Gastroesophageal sphincter (tissue), 4 donors: ENCODE data around the gene UBL5. TPM values are rescaled to one million over a fixed set of nuclear protein-coding genes. Genes with fewer than 3 reads are reported as not detected.

Experiments used
- ATAC-seq: fragments of 150-250 bp; one replicate; pipeline ENCODE4 v1.9.1; 2016; ENCODE audit warnings: mild to moderate bottlenecking, moderate library complexity
- H3K27ac ChIP-seq, 4 donors: fragments of 200-600 bp; sonication (generic) in 3 of 4; 1 replicate in 3 of 4; 2 replicates in 1 of 4; pipeline ENCODE4 v1.5.1; 2016 to 2019
- H3K27me3 ChIP-seq: fragments of 200-600 bp; sonication (generic); one replicate; pipeline ENCODE4 v1.5.1; 2019
- H3K36me3 ChIP-seq, 2 donors: fragments of 200-600 bp; sonication (generic); one replicate each; pipeline ENCODE4 v1.5.1; 2019; ENCODE audit warnings: control low read depth in 1 of 2
- H3K4me1 ChIP-seq, 3 donors: fragments of 200-600 bp; sonication (generic); 1 replicate in 2 of 3; 2 replicates in 1 of 3; pipeline ENCODE4 v1.5.1; 2016 to 2019; ENCODE audit warnings: control low read depth in 2 of 3
- H3K4me3 ChIP-seq, 2 donors: fragments of 200-600 bp; sonication (generic); one replicate each; pipeline ENCODE4 v1.5.1; 2019; ENCODE audit warnings: mild to moderate bottlenecking in 1 of 2, moderate library complexity in 1 of 2
- H3K9me3 ChIP-seq, 3 donors: fragments of 200-600 bp; sonication (generic); one replicate each; pipeline ENCODE4 v1.5.1; 2017 to 2019; ENCODE audit warnings: control low read depth in 2 of 3
- EP300 ChIP-seq: sonication (generic); formaldehyde crosslinking; IDR thresholded peaks from one replicate; pipeline ENCODE4 v1.6.1; 2017; ENCODE audit warnings: antibody characterized with exemption, mild to moderate bottlenecking
- POLR2A ChIP-seq, 2 donors: fragments of 450-650 bp; IDR thresholded peaks; one replicate each; pipeline ENCODE4 v1.6.1; 2017; ENCODE audit warnings: antibody characterized with exemption in 2 of 2, mild to moderate bottlenecking in 2 of 2, moderate library complexity in 1 of 2
- POLR2AphosphoS5 ChIP-seq: sonication (generic); formaldehyde crosslinking; IDR thresholded peaks from one replicate; pipeline ENCODE4 v1.6.1; 2017; ENCODE audit warnings: antibody characterized with exemption
- WGBS, 2 donors: methylation state at CpG; one replicate each; pipeline ENCODE4 v1.1.5; 2018; ENCODE audit warnings: low coverage in 1 of 2; 5-methylcytosine and 5-hydroxymethylcytosine counted together
- total RNA-seq, 4 donors: library from RNA; depleted of rRNA; stranded (reverse); fragments of >200 nt; gene quantifications; one replicate each; pipeline ENCODE4 v1.1.0, GENCODE V29; 2016
- TF ChIP-seq, protein P1 (sequence below), 4 experiments: fragments of 200-600 bp in 2 of 4; fragments of 450-650 bp in 2 of 4; sonication (generic) in 1 of 4; IDR thresholded peaks; one replicate each; pipeline ENCODE4 v1.5.1; 2017 to 2019; ENCODE audit warnings: antibody characterized with exemption in 4 of 4, mild to moderate bottlenecking in 2 of 4, moderate library complexity in 2 of 4

UBL5 gene
- total RNA-seq, 4 donors from 2014 or later = 420 to 701 (median 653) TPM

GRCh38 chr19:9828551-9829063, 889 bp downstream of the UBL5 start:
- WGBS, 2 donors = 24 to 56% methylated on average over 3 to 9 of the region's 13 CpGs
- peak overlapping the region in 3 of 4 donors; percentile 83 to 88 (median 88) for H3K27ac ChIP-seq

DNA sequence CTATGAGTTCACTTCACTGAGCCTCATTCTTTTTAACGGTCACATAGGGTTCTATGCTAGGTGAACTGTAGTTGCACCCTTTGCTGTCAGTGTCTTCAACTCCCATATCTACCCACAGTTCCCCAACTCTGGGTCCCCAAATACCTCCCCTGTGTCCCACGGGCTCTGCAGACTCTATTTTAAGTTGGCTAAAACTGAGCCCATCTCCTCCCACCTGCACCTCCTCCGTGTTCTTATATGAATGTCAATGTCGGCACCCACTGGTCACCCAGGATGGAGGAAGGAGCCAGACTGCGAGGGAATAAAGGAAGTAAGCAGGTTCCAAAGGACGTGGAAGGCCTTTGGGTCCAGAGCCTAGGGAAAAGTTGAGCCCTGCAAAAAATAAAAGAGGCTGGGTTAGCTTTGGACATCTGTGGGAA, 6.6 kb downstream of the UBL5 start:
- TF ChIP-seq, protein P1, sequence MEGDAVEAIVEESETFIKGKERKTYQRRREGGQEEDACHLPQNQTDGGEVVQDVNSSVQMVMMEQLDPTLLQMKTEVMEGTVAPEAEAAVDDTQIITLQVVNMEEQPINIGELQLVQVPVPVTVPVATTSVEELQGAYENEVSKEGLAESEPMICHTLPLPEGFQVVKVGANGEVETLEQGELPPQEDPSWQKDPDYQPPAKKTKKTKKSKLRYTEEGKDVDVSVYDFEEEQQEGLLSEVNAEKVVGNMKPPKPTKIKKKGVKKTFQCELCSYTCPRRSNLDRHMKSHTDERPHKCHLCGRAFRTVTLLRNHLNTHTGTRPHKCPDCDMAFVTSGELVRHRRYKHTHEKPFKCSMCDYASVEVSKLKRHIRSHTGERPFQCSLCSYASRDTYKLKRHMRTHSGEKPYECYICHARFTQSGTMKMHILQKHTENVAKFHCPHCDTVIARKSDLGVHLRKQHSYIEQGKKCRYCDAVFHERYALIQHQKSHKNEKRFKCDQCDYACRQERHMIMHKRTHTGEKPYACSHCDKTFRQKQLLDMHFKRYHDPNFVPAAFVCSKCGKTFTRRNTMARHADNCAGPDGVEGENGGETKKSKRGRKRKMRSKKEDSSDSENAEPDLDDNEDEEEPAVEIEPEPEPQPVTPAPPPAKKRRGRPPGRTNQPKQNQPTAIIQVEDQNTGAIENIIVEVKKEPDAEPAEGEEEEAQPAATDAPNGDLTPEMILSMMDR (IDR thresholded peaks at IDR 0.05) = no peak
- TF ChIP-seq POLR2A (IDR thresholded peaks at IDR 0.05) = no peak
- TF ChIP-seq POLR2AphosphoS5 = no peak
- peak overlapping the region; percentile 38 to 70 for H3K4me3 ChIP-seq
- H3K27ac ChIP-seq = peak overlapping the region in 3 of 4 donors; percentile 78 to 84 (median 79)

More at GRCh38 chr19:9828551-9829063, 889 bp downstream of the UBL5 start:
- H3K4me3 ChIP-seq = peak overlapping the region; percentile 94 to 96
- H3K4me1 ChIP-seq = peaks cover 0 to 44% (median 19%) of the 10 kb centered on the region in 3 donors
- H3K36me3 ChIP-seq = peaks cover 0 to 35% of the 10 kb centered on the region in 2 donors
- no peak for ATAC-seq
- no peaks in the 10 kb centered on the region for H3K9me3 ChIP-seq
- TF ChIP-seq POLR2A (IDR thresholded peaks at IDR 0.05) (no peak), EP300 (no peak), POLR2AphosphoS5 (no peak)
- TF ChIP-seq, protein P1 (IDR thresholded peaks at IDR 0.05) = no peak
- H3K27me3 ChIP-seq = no peaks in the 10 kb centered on the region

DNA sequence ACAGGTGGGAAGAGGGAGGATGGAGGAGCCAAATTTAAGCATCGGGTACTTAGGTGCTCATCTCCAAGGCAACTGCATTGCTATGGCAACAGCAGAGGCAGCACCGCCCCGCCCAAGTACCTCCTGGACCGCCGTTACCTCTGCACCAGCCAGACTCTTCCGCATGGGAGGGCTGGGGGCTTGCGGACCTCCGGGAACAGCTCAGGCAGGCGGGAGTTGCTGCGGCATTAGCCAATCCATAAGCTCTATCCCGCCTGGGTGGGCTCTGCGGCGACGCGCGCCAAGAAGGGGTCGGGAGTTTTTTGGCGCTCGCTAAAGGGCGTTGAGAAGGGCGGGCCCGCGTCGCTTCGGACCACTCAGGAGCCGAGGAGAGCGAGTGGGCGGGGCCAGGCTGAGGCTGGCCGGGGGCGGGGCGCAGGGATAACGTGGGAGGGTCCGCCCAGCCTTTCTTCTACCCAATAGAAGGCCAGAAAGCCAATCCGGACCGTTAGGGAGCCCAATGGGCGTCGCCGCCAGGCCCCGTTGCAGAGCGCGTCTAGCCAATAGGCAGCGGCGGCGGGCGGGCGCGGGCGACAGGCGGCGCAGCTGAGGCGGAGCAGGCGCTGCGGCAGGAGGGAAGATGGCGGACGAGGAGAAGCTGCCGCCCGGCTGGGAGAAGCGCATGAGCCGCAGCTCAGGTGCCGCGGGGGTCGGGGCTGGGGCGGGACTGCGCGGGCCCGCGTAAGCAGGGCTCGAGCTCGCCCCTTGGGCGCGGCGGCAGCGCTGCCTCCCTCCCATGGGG, 7.2 kb downstream of the UBL5 start, which contains the start of gene PIN1:
Gene PIN1 (plus strand): TSS at position 593 of the 781 bp plus-strand sequence. CDS start 27 bp downstream, at position 620.
- TF ChIP-seq, protein P1 (IDR thresholded peaks at IDR 0.05) = peak in 3 of 4 experiments; percentile 39 to 74 (median 56)
- peak in 1 of 2 donors; percentile 21 for TF ChIP-seq POLR2A (IDR thresholded peaks at IDR 0.05)
- TF ChIP-seq EP300 = no peak
- peak; percentile 43 for TF ChIP-seq POLR2AphosphoS5
- H3K27ac ChIP-seq = peak within 1 kb of the TSS; percentile 30 to 85 (median 84)
- H3K9me3 ChIP-seq = no peaks in the 10 kb centered on the region
- peaks cover 0 to 51% of the 10 kb centered on the region in 2 donors for H3K36me3 ChIP-seq
- WGBS, 2 donors = 0% methylated on average over 5 of the region's 73 CpGs; no CpG with 5 or more reads in 1 of the 2 donors
- H3K4me1 ChIP-seq = peaks cover 0 to 46% (median 5%) of the 10 kb centered on the region in 3 donors
- H3K27me3 ChIP-seq = no peaks in the 10 kb centered on the region
- peak; percentile 99 for ATAC-seq
- H3K4me3 ChIP-seq = peak within 1 kb of the TSS; percentile 70 to 82

More for the DNA sequence above, 6.6 kb downstream of the UBL5 start:
- no peaks in the 10 kb centered on the region for H3K9me3 ChIP-seq
- peaks cover 0 to 47% (median 5%) of the 10 kb centered on the region in 3 donors for H3K4me1 ChIP-seq
- H3K36me3 ChIP-seq = peaks cover 0 to 51% of the 10 kb centered on the region in 2 donors
- WGBS, 2 donors = 53 to 69% methylated on average over 2 of the region's 6 CpGs
- no peak for ATAC-seq
- H3K27me3 ChIP-seq = no peaks in the 10 kb centered on the region

GRCh38 chr19:9835507-9835949, 7.8 kb downstream of the UBL5 start:
- peak overlapping the region; percentile 70 to 82 for H3K4me3 ChIP-seq
- peaks cover 0 to 43% (median 5%) of the 10 kb centered on the region in 3 donors for H3K4me1 ChIP-seq
- TF ChIP-seq POLR2AphosphoS5 (no peak), EP300 (no peak), POLR2A (IDR thresholded peaks at IDR 0.05) (no peak)
- TF ChIP-seq, protein P1 (IDR thresholded peaks at IDR 0.05) = no peak
- H3K9me3 ChIP-seq = no peaks in the 10 kb centered on the region
- no peaks in the 10 kb centered on the region for H3K27me3 ChIP-seq
- 0% methylated on average over 2 of the region's 28 CpGs for WGBS, 2 donors
- peak overlapping the region; percentile 30 to 85 (median 84) for H3K27ac ChIP-seq
- H3K36me3 ChIP-seq = peaks cover 0 to 51% of the 10 kb centered on the region in 2 donors
- peak; percentile 4 for ATAC-seq
